ENCODE measurements around the gene CNBP.

DNA sequence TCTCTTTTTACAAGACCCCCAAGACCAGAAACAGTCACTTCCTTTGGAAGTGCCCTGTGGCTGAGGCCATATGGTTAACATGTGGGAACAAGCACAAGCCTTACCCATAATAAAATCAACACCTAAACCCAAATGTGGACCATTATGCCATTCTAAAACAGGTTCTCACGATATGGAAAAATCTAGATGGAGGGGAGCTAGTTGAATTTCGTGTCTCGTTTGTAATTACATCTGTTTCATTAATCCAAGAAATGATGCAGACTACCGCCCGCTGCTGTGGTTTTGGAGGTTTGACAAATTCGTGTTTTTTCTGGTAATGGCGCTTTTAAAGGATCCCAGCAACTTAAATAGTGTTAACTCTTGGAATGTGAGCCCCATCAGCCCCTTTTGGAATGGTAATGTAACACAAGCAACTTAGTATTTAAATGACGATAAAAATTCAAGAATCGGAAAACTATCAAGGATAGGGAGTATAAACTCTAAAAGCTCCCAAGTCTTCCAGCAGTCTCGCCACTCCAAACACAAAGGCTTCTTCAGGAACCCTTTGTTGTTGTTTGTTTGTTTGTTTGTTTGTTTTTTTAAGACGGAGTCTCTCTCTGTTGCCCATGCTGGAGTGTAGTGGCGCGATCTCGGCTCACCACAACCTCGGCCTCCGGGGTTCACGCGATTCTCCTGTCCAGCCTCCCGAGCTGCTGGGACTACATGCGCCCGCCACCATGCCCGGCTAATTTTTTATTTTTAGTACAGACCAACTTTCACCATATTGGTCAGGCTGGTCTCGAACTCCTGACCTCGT is 1.1 kb downstream of the CNBP start:
- no peak for TF ChIP-seq EZH2 (IDR thresholded peaks at IDR 0.05; ENCODE audit: low read length, unreplicated experiment)
- TF ChIP-seq CTCF (conservative IDR thresholded peaks at IDR 0.05; ENCODE audit: low read depth, low read length), result no peak
- no peak for TF ChIP-seq EZH2phosphoT487 (IDR thresholded peaks at IDR 0.05; ENCODE audit: borderline replicate concordance, low read length)
